GM13977 (cell line): ENCODE data around the gene AOC3.

Source experiments
- DNase-seq: peaks from one replicate; pipeline ENCODE4 v3.0.0; 2012; ENCODE audit warnings: low spot score
- CTCF ChIP-seq: IDR thresholded peaks from 2 replicates; pipeline ENCODE4 v1.5.1; 2012; ENCODE audit warnings: mild to moderate bottlenecking, control low read depth; ENCODE audit not compliant: insufficient read depth; ENCODE audit errors: extremely low read depth, missing control alignments
- in situ Hi-C: fragments of 300-500 bp; cut with MboI; formaldehyde crosslinking; loops from one replicate; pipeline ENCODE4 v1.12.0; 2022; ENCODE audit warnings: low sequenced_read_pairs, low pct_unique_long_range_greater_than_20kb, mixed read lengths, inconsistent platforms; ENCODE audit not compliant: unreplicated experiment

The AOC3 gene

DNA sequence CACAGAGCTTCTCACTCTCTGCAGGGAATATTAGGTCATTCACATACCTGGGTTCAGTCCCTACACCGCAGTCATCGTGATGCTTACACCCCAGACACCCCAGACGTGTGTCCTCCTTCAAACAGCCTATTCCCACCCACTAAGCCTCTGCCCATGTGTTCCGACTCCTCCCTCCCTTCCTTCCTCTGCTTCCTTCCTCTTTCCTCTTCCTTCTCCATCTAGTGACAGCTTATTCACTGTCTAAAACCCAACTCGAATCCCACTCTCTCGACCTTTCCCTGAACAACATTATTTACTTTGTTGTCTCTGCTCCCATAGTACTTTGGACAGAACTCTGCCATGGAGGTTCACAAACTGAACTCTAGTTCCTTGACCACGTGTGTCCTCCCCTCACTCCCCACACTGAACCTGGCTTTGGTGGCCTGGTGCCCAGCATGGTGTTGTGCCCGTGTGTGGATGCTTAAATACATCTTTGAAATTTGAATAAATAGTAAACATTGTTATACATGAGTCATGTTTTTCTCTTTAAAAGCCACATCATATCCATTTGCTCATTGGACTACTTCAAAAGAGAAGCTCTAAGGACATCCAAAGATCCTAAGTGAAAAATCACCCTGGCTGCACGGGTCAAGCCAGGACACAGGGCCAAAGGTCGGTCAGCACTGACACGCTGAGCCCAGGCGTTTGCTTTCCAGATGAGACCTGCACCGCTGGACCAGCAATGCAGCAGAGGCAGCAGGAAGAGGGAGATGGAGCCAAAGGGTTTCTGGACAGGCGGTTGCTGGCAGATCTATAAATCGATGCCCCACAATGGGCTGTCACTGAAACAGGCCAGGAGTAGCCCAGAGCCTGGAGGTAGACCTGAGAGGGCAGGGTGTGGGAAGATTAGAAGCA, 35.5 kb downstream of the AOC3 start:
- no peak for TF ChIP-seq CTCF
- DNase-seq, result no peak
- in situ Hi-C loops, result no loop called here

DNA sequence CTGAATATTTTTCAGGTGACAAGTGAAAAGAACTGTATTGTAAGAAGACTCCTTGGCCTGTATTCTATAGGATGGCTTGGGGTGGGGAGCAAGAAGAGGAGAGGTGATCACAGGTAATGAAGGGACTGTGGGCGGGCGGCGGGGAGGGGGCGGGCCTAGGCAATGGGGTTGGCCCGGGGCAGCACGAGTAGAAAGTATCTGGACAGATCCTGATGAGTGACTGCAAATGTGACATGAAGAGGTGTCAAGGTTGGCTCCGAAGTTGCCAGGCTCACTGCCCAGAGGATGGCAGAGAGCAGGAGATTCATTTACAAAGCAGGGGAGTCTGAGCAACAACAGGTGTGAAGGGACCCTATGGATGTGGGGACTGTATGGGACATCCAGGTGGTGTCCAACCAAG, 38.8 kb downstream of the AOC3 start:
- in situ Hi-C loops, result no loop called here
- TF ChIP-seq CTCF, result no peak
- no peak for DNase-seq

DNA sequence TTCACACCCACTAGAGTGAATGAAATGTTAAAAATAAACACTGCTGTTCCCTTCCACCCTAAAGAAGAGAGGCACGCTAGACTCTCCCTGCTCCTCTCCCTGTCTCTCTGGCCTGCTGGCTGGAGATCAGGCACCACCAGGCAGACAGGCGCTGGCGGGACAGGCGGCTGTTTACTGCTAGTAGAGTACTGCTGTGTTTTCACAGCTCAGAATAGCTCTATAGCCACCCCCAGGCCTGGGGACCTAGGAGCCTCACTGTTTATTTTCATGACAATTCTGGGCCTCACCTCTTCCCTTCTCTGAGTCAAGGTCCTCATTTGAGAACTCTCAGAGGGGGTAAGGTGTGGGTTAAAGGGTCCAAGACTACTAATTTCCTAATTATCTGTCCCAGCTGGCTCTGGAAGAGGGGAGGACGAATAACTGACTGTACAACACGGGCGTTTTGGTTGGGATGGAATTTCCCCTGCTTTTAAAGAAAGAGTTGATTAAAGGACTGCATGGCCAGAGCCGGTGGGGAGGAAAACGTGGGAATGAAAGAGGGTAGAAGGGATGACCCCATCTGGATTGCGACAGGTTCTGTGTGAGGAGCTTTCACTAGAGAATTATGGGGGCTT, 40.6 kb downstream of the AOC3 start:
- in situ Hi-C loops, result no loop called here
- DNase-seq, result no peak
- TF ChIP-seq CTCF, result no peak

GRCh38 chr17:42893359-42893758, 42.4 kb downstream of the AOC3 start:
- no peak for DNase-seq
- no peak for TF ChIP-seq CTCF
- in situ Hi-C loops, result no loop called here

- in situ Hi-C loops, result no loop called here
- TF ChIP-seq CTCF, result no peak
- DNase-seq, result no peak
These were observed 43.5 kb downstream of the AOC3 start for GRCh38 chr17:42894283-42895184.

GRCh38 chr17:42895185-42895555, 44.2 kb downstream of the AOC3 start:
- in situ Hi-C loops, result no loop called here
- no peak for DNase-seq
- no peak for TF ChIP-seq CTCF
